ENCODE data around the gene CACNG3. TPM values are rescaled to one million over a fixed set of nuclear protein-coding genes. Genes with fewer than 3 reads are reported as not detected.

The CACNG3 gene
- total and polyA plus RNA-seq, 2 of the 4 experiments (the other 2 are of a cell fraction) = not detected

GRCh38 chr16:24281466-24281865 is 25.3 kb downstream of the CACNG3 start:
- ATAC-seq (ENCODE audit: low read depth) (no peak), DNase-seq (no peak)
- Histone ChIP-seq H3K4ac (ENCODE audit: low read depth, low read length) (no peak overlapping the region), H2AFZ (replicated peaks; ENCODE audit: low read length, poor library complexity) (no peak overlapping the region), H4K5ac (ENCODE audit: low read depth, low read length) (no peak overlapping the region), H3K9me1 (ENCODE audit: insufficient read depth, low read length) (no peaks in the 10 kb centered on the region), H2BK15ac (ENCODE audit: low read depth, low read length) (no peak overlapping the region), H3K4me2 (ENCODE audit: low read depth, low read length) (no peak overlapping the region), H4K91ac (ENCODE audit: insufficient read depth, low read depth, low read length) (no peak overlapping the region), H3K18ac (ENCODE audit: low read depth, low read length) (no peak overlapping the region), H3K9me3 (ENCODE audit: control insufficient read depth, insufficient read depth, low read length) (no peaks in the 10 kb centered on the region), H3K4me3 (ENCODE audit: insufficient read depth, low read depth, low read length) (no peak overlapping the region), H2AK9ac (replicated peaks; ENCODE audit: low read depth, low read length, poor library complexity) (no peak overlapping the region), H3K27me3 (ENCODE audit: control insufficient read depth, insufficient read depth, low read length) (no peaks in the 10 kb centered on the region), H2AK5ac (ENCODE audit: low read depth, low read length) (no peak overlapping the region), H4K8ac (ENCODE audit: low read depth in 2 of 2, low read length in 2 of 2) (no peak overlapping the region), H4K20me1 (ENCODE audit: insufficient read depth, low read length) (no peaks in the 10 kb centered on the region), H2BK120ac (ENCODE audit: low read depth, low read length) (no peak overlapping the region), H3K27ac (ENCODE audit: insufficient read depth, low read length) (no peak overlapping the region), H3K79me1 (ENCODE audit: low read depth in 1 of 2, low read length in 2 of 2) (no peaks in the 10 kb centered on the region), H3K4me1 (ENCODE audit: control insufficient read depth, insufficient read depth, low read length) (no peaks in the 10 kb centered on the region), H3K14ac (replicated peaks; ENCODE audit: low read depth, low read length) (no peak overlapping the region), H3K9ac (ENCODE audit: low read depth, low read length) (no peak overlapping the region), H2BK20ac (ENCODE audit: low read depth, low read length) (no peak overlapping the region), H2BK5ac (ENCODE audit: low read depth, low read length, poor library complexity, severe bottlenecking) (no peak overlapping the region), H3K23ac (ENCODE audit: low read depth, low read length) (no peak overlapping the region), H3K36me3 (ENCODE audit: control insufficient read depth, insufficient read depth, low read length) (no peaks in the 10 kb centered on the region), H3K56ac (ENCODE audit: extremely low read depth, insufficient read depth, low read length) (no peak overlapping the region)
- no peak for TF ChIP-seq RFX5 (IDR thresholded peaks at IDR 0.05; ENCODE audit: low read depth, low read length)
- no peak for TF ChIP-seq NFE2L2 (IDR thresholded peaks at IDR 0.05; ENCODE audit: low read depth, low read length)
- no peak; the same call in 1 of the 2 replicates for TF ChIP-seq USF2 (IDR thresholded peaks at IDR 0.05; ENCODE audit: low read depth, low read length)
- TF ChIP-seq ELK1 (IDR thresholded peaks at IDR 0.05; ENCODE audit: borderline replicate concordance, low read depth, low read length) = no peak
- no peak for TF ChIP-seq POLR2A (IDR thresholded peaks at IDR 0.05; ENCODE audit: low read depth, low read length)
- TF ChIP-seq MAZ (IDR thresholded peaks at IDR 0.05; ENCODE audit: borderline replicate concordance, low read depth, low read length) = no peak
- TF ChIP-seq MAFK (IDR thresholded peaks at IDR 0.05; ENCODE audit: low read depth, low read length) = no peak
- TF ChIP-seq FOS (IDR thresholded peaks at IDR 0.05; ENCODE audit: low read depth, low read length) = no peak
- no peak for TF ChIP-seq SMC3 (IDR thresholded peaks at IDR 0.05; ENCODE audit: low read depth, low read length)
- no peak for TF ChIP-seq CTCF (conservative IDR thresholded peaks at IDR 0.05; ENCODE audit: low read depth, low read length)
- no peak for TF ChIP-seq RCOR1 (IDR thresholded peaks at IDR 0.05; ENCODE audit: insufficient replicate concordance, low read length)
- TF ChIP-seq CHD1 (IDR thresholded peaks at IDR 0.05; ENCODE audit: low read depth, low read length) = no peak
- TF ChIP-seq RAD21 (IDR thresholded peaks at IDR 0.05; ENCODE audit: low read length) = no peak
- no peak for TF ChIP-seq CEBPB (IDR thresholded peaks at IDR 0.05; ENCODE audit: low read depth, low read length)
- TF ChIP-seq MXI1 (IDR thresholded peaks at IDR 0.05; ENCODE audit: borderline replicate concordance, low read depth, low read length) = no peak
- no peak for TF ChIP-seq BHLHE40 (IDR thresholded peaks at IDR 0.05; ENCODE audit: low read depth, low read length)
- intact Hi-C loops (cut with micrococcal nuclease) (no loop called here), dilution Hi-C loops (cut with HindIII; ENCODE audit: low sequenced_read_pairs, unreplicated experiment) (no loop called here), in situ Hi-C loops (cut with MboI; ENCODE audit: low sequenced_read_pairs) (no loop called here)
- ChIA-PET CTCF (no interaction called here), POLR2A (ENCODE audit: unreplicated experiment) (no interaction called here)
- no CpG with 5 or more reads among the region's 4 CpGs for WGBS, 2 experiments (ENCODE audit: extremely low coverage in 2 of 2, insufficient read length in 1 of 2)
- no TSS peak for BruUV-seq (replicated peaks)
